Prostate gland (tissue), 2 donors: Measurements from ENCODE around the gene NAV2.

Source experiments
- CTCF ChIP-seq, 4 experiments: fragments of 200-600 bp in 2 of 4; fragments of 450-650 bp in 2 of 4; sonication (generic) in 2 of 4; IDR thresholded peaks; 1 replicate in 3 of 4; 2 replicates in 1 of 4; pipeline ENCODE4 v1.5.1; 2016 to 2019; ENCODE audit warnings: antibody characterized with exemption in 4 of 4, mild to moderate bottlenecking in 2 of 4, moderate library complexity in 2 of 4
- POLR2A ChIP-seq: fragments of 450-650 bp; IDR thresholded peaks from one replicate; pipeline ENCODE4 v1.6.1; 2016; ENCODE audit warnings: antibody characterized with exemption, mild to moderate bottlenecking
- POLR2AphosphoS5 ChIP-seq: sonication (generic); formaldehyde crosslinking; IDR thresholded peaks from one replicate; pipeline ENCODE4 v1.6.1; 2017; ENCODE audit warnings: antibody characterized with exemption

- TF ChIP-seq CTCF (IDR thresholded peaks at IDR 0.05) = no peak
- no peak for TF ChIP-seq POLR2AphosphoS5
- no peak for TF ChIP-seq POLR2A
Measured at GRCh38 chr11:19979519-19979845, 266.8 kb downstream of the NAV2 start.
